NCI-H345 (cell line): ENCODE results near the gene SCARB2.

ENCODE experiments used
- DNase-seq: peaks from one replicate; lab custom pipeline; 2025; lab: John Stamatoyannopoulos, UW

SCARB2 gene

DNA sequence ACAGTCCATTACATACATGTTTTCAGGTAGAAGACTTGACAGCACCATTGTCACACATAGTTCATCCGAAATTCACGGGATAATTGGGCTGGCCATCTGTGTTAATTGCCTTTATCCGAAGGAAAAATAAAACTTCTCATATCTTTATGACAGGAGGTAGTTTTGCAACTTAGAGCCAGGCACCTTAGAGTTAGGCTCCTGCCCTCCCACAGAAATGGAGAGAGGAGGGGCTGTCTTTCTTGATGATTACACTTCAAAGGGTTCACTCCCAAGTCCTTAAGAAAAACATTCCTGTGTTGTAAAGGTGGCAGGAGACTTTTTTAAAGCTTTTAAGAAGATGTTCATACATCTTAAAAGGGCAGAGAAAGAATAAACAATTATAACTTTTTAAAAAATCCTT is 10.5 kb upstream of the SCARB2 start:
- no peak for DNase-seq

DNA sequence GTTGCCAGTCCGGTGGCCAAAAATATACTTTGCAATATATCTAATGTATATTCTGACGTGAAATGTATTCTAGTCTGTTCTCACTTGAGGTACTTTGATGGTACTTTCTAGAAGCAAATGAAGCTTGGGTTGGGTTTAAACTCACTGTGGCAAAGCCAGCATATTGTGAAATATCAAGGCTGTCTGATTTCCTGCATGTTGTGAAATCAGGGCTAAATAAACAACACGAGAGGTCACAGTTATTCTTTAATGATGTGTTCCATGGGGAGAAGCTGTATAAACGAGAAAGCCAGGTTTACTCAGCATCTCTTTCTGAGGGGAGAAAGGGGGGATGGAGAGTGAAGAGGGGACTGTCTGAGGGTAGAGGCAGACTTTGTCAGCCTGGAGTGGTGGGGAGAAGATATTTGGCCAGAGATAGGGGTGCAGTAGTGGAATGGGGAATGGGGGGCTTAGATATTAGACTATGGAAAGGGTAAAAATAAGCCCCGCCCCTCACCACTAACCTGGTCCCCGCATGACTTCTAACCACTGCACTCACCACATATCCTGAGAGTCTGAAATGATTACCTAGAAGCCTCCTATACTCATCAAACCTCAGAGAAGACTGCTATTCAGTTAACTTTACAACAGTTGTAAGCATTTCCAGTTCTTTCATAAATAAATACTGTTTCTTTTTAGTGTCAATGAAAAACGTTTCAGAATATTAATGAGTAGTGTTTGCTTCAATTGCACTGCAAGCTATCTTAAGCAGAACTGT is 5.9 kb upstream of the SCARB2 start:
- no peak for DNase-seq

GRCh38 chr4:76216975-76217814 is 3.6 kb upstream of the SCARB2 start:
- DNase-seq = peak; percentile 19

- DNase-seq = no peak
These were observed 2.9 kb upstream of the SCARB2 start for GRCh38 chr4:76216524-76216923.

- DNase-seq = no peak
These were observed 1.5 kb upstream of the SCARB2 start for GRCh38 chr4:76215077-76215476.

- no peak for DNase-seq
These were observed 602 bp upstream of the SCARB2 start for GRCh38 chr4:76214177-76214675.

- no peak for DNase-seq
These were observed 691 bp downstream of the SCARB2 start for GRCh38 chr4:76212851-76213414.

DNA sequence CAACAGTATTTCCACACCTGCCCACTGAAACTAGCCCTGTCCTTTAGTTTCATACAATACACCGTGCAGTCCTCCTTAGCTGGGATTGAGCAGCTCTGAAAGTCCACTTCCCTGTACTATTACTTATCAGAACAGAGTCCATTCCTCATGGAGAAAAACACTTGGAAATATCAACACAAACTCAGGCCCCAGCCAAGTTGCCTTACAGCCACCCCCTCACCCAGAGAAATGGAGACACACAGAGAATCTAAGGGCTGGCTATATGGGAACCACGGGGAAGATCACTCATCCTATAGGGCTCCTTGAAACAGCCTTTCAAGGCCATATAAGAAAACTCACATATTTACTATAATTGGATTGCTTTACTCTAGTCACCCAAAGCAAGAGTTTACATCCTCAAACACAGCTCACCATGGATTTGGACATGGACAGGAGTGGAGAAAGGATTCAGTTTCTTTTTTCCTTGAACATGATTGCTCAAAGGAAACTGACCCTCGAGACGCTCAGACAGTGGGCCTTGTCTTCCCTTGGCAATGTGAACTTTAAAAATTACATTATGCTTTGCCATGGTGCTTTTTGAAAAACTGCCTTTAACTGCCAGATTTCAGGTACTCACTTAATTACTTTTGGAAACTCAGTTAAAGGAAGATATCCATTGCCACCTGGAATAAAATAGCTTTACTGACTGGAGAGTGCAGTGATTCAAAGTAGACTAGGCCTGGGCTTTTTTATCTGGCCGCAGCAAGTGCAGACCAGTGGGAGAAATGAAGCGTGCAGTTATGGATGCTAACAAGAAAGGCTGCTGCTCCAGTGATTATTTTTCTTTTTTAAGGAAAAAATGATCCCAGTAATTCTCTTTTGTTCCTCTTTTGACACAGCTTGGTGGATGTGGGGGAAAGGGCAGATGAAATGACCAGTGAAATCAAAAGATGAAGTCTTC is 1.6 kb downstream of the SCARB2 start:
- DNase-seq = no peak

DNA sequence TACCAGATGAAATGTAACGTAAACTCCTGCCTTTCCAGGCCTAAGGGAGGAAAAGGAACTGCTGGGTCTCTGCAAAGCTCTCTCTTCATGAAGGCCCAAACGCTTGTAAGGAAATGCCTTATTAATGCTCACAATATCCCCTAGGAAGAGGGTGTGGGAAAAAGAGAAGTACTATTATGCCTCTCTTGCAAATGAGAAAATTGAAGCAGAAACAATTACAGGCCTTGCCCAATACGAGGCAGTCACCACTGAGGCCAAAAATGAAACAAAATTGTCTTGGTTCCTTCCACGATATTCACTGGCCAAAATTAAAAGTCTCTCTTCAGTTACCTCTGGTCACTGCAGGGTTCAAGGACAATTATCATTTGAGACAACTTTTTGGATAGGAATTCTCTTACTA is 3.2 kb downstream of the SCARB2 start:
- DNase-seq = no peak

GRCh38 chr4:76209881-76210280 is 3.7 kb downstream of the SCARB2 start:
- no peak for DNase-seq

DNA sequence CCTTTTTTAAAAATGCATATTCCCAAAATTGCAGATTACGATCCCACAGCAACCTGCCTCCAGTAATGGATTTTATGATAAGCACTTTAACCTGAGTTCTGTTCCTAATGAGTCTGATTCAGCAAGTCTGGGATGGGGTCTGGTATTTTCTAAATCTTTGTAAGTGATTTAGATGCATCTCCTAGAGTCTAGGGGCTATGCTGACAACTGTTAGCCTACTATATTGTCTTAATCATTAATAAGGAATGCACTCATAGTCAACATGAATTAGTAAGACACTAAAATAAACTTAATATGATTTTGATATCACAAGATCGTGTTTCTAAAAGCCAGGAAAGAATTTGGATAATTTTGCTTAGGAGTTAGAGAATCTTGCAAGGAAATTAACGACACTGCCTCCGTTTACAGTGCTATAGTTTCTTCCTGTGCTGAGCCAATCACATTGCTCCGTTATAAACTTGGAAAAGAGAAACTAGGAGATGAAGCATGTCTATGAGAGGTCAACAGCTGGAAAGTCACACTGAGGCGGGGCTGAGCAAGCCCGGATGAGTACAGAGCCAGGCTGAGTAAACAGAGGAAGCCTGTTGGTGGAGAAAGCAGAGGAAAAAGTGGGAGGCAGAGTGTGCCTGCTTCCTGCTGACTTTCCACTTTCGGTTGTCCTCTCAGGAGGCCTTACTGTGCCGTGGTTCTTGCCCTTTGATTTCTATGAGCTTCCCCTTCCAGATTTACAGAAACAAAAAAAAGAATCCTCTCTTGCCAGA is 5.4 kb downstream of the SCARB2 start:
- DNase-seq = peak; percentile 36

GRCh38 chr4:76207549-76207948 is 6.1 kb downstream of the SCARB2 start:
- no peak for DNase-seq

DNA sequence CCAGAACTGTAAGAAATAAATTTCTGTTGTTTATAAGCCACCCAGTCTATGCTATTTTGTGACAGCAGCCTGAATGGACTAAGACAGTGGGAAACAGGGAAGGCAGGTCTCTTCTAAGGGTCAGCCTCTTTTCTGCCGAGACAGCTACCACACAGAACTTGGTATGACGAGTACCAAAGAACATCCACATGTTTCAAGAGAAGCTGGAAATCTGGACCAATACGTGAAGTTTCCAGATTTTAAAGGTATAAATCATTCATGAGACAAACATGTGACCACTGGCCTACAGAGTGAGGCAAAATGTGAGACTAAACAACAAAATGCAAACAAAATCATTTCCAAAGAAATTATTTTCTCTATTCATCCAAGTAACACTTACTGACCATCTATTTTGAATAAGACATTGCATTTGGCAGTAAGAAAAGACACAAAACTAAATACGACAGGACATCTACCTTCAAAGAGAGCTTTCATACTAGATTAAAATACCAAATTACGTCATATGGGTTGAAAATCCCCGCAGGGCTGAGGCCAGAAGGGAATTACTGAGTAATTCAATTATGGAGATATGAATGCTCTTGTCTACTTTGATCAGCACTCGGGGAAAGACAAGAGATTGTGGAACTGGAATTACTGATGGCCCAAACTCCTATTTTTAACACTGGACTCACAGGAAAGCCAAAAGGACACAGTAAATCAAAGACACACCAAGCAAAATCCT is 7.2 kb downstream of the SCARB2 start:
- no peak for DNase-seq

GRCh38 chr4:76205476-76205875 is 8.1 kb downstream of the SCARB2 start:
- DNase-seq = no peak

DNA sequence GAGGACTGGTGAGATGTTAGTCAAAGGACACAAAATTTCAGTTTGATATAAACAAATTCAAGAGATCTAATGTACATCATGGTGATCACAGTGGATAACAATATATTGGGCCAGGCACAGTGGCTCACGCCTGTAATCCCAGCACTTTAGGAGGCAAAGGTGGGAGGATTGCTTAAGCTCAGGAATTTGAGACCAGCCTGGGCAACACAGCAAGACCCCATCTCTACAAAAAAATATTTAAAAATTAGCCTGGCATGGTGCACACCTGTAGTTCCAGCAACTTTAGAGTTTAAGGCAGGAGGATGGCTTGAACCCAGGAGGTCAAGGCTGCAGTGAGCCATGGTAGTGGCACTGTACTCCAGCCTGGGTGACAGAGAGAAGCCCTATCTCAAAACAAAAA is 8.7 kb downstream of the SCARB2 start:
- no peak for DNase-seq

GRCh38 chr4:76203541-76203940 is 10.1 kb downstream of the SCARB2 start:
- no peak for DNase-seq

- no peak for DNase-seq
These were observed 12.3 kb downstream of the SCARB2 start for GRCh38 chr4:76201276-76201675.

DNA sequence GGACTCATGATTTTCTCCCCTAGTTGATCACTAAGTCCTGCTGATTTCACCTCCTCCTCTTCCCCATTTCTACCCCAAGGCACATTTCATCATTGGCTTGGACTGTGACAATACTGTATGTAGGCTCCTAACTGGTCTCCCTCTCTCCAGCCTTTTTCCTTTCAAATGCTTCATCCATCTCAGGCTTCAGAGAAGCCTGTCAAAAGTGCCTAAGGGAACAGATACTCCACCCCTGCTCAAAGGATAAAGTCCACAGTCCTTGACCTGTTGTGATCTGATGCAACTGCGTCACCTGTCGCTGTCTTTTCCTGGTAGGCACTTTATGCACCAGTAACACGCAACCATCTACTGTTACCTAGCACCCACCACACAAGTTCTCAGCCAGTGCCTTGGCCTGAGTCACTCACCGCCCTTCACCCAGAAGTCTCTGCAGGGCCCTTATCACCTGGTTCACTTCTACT is 12.8 kb downstream of the SCARB2 start:
- DNase-seq = peak; percentile 66

DNA sequence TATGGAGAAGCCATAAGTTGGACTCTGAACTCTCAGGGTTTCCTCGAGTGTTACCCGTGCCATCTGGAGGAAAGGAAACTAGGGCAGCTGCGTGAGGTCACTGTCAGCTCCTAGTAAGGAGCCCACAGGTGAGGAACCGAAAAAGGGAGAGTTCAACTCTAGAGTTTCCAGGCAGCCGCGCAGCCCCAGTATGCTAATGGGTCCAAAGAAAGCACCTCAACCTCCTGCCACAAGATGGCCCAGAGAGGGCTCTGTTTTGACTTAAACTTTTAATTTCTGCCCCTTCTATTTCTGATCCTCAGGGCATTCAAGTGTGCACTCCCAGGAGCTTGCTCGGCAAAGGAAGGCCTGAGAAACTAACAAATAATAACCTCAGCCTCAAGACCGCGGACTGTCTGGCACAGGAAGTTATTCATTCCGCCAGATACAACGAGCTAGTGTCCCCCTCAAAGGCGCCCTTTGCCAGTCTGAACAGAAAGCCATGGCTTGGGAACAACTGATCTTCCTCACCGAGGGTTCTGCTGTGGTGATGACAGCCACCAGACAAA is 13.9 kb downstream of the SCARB2 start:
- DNase-seq = no peak
